Neural cell (in vitro differentiated cells): ENCODE measurements around the gene AGFG2. TPM values are rescaled to one million over a fixed set of nuclear protein-coding genes. Genes with fewer than 3 reads are reported as not detected.

Experiments used
- H2AFZ ChIP-seq: fragments of 200-600, 300-800 bp; sonication (generic), shearing (Covaris generic); 2 replicates; pipeline ENCODE4 v1.6.0; 2014; ENCODE audit warnings: low read depth, mild to moderate bottlenecking, antibody characterized with exemption, low read length, moderate library complexity
- H3F3A ChIP-seq: fragments of 200-600 bp; shearing (Covaris generic); 2 replicates; pipeline ENCODE4 v1.6.1; 2016; ENCODE audit warnings: mild to moderate bottlenecking, moderate library complexity, mixed read lengths, antibody characterized with exemption, low read length; ENCODE audit not compliant: insufficient read depth, poor library complexity, severe bottlenecking
- H3K27ac ChIP-seq: fragments of 200-600, 300-800 bp; sonication (generic), shearing (Covaris generic); 2 replicates; pipeline ENCODE4 v1.5.1; 2014; ENCODE audit warnings: mild to moderate bottlenecking, low read length, moderate library complexity
- H3K27me3 ChIP-seq: fragments of 300-800, 200-600 bp; sonication (generic), shearing (Covaris generic); 2 replicates; pipeline ENCODE4 v1.6.0; 2014; ENCODE audit warnings: mild to moderate bottlenecking, low read depth, low read length, moderate library complexity; ENCODE audit not compliant: insufficient read depth
- H3K36me3 ChIP-seq: fragments of 300-800, 200-600 bp; sonication (generic), shearing (Covaris generic); 2 replicates; pipeline ENCODE4 v1.5.1; 2014; ENCODE audit warnings: mild to moderate bottlenecking, antibody characterized with exemption, low read length, moderate library complexity; ENCODE audit not compliant: insufficient read depth
- H3K4me2 ChIP-seq: fragments of 300-800, 200-600 bp; sonication (generic), shearing (Covaris generic); 2 replicates; pipeline ENCODE4 v1.6.0; 2014; ENCODE audit warnings: mild to moderate bottlenecking, low read length
- H3K4me3 ChIP-seq: fragments of 300-800, 200-600 bp; sonication (generic), shearing (Covaris generic); 2 replicates; pipeline ENCODE4 v1.5.1; 2014; ENCODE audit warnings: mild to moderate bottlenecking, low read length, moderate library complexity
- H3K79me2 ChIP-seq: fragments of 200-600 bp; shearing (Covaris generic); replicated peaks from 2 replicates; pipeline ENCODE4 v1.6.0; 2014; ENCODE audit warnings: mild to moderate bottlenecking, low read length, moderate library complexity; ENCODE audit not compliant: insufficient read depth
- H3K9ac ChIP-seq: fragments of 300-800, 200-600 bp; sonication (generic), shearing (Covaris generic); 2 replicates; pipeline ENCODE4 v1.6.1; 2016; ENCODE audit warnings: mild to moderate bottlenecking, low read length, mixed read lengths
- H3K9me2 ChIP-seq: fragments of 200-600 bp; shearing (Covaris generic); 2 replicates; pipeline ENCODE4 v1.6.1; 2016; ENCODE audit warnings: mild to moderate bottlenecking, low read length, mixed read lengths; ENCODE audit not compliant: insufficient read depth
- H3K9me3 ChIP-seq: fragments of 200-600, 300-800 bp; sonication (generic), shearing (Covaris generic); 2 replicates; pipeline ENCODE4 v1.6.1; 2016; ENCODE audit warnings: mild to moderate bottlenecking, mixed run types, low read length, moderate library complexity, mixed read lengths
- H4K20me1 ChIP-seq: fragments of 200-600 bp; shearing (Covaris generic); 2 replicates; pipeline ENCODE4 v1.6.1; 2016; ENCODE audit warnings: mild to moderate bottlenecking, mixed run types; ENCODE audit not compliant: insufficient read depth
- EP300 ChIP-seq: fragments of 450-650 bp; conservative IDR thresholded peaks from 2 replicates; pipeline ENCODE4 v1.6.1; 2014; ENCODE audit warnings: antibody characterized with exemption, mild to moderate bottlenecking, moderate library complexity; ENCODE audit not compliant: poor library complexity, severe bottlenecking
- EZH2 ChIP-seq: fragments of 200-600, 300-800 bp; shearing (Covaris generic), sonication (generic); IDR thresholded peaks from 2 replicates; pipeline ENCODE4 v1.6.1; 2014; ENCODE audit warnings: antibody characterized with exemption, low read length, borderline replicate concordance, mild to moderate bottlenecking; ENCODE audit not compliant: insufficient read depth, poor library complexity, severe bottlenecking
- MXI1 ChIP-seq: fragments of 450-650 bp; conservative IDR thresholded peaks from 2 replicates; pipeline ENCODE4 v1.6.1; 2014; ENCODE audit warnings: antibody characterized with exemption, mild to moderate bottlenecking; ENCODE audit not compliant: poor library complexity, severe bottlenecking
- POLR2AphosphoS5 ChIP-seq: IDR thresholded peaks from 2 replicates; pipeline ENCODE4 v1.6.1; 2012
- RAD21 ChIP-seq: fragments of 450-650 bp; conservative IDR thresholded peaks from 2 replicates; pipeline ENCODE4 v1.6.1; 2014; ENCODE audit warnings: antibody characterized with exemption, mild to moderate bottlenecking, moderate library complexity
- SMC3 ChIP-seq: fragments of 450-650 bp; conservative IDR thresholded peaks from 2 replicates; pipeline ENCODE4 v1.6.1; 2014; ENCODE audit warnings: antibody characterized with exemption, mild to moderate bottlenecking, moderate library complexity; ENCODE audit not compliant: poor library complexity
- TAF1 ChIP-seq: IDR thresholded peaks from 2 replicates; pipeline ENCODE4 v1.6.1; 2012; ENCODE audit warnings: low read depth
- polyA plus RNA-seq: library from polyadenylated mRNA; depleted of rRNA; stranded (reverse); fragments of >200 nt; gene quantifications from 2 replicates; pipeline ENCODE4 v1.2.3, GENCODE V29; 2014
- TF ChIP-seq, protein P1 (sequence below): fragments of 450-650 bp; IDR thresholded peaks from 2 replicates; pipeline ENCODE4 v1.5.1; 2014; ENCODE audit warnings: antibody characterized with exemption, mild to moderate bottlenecking, moderate library complexity; ENCODE audit not compliant: poor library complexity, severe bottlenecking
- TF ChIP-seq, protein P2 (sequence below): IDR thresholded peaks from 2 replicates; pipeline ENCODE4 v1.6.1; 2012; ENCODE audit warnings: borderline replicate concordance

AGFG2 gene
- polyA plus RNA-seq, 1 donor from 2014 or later = 3.4 TPM

DNA sequence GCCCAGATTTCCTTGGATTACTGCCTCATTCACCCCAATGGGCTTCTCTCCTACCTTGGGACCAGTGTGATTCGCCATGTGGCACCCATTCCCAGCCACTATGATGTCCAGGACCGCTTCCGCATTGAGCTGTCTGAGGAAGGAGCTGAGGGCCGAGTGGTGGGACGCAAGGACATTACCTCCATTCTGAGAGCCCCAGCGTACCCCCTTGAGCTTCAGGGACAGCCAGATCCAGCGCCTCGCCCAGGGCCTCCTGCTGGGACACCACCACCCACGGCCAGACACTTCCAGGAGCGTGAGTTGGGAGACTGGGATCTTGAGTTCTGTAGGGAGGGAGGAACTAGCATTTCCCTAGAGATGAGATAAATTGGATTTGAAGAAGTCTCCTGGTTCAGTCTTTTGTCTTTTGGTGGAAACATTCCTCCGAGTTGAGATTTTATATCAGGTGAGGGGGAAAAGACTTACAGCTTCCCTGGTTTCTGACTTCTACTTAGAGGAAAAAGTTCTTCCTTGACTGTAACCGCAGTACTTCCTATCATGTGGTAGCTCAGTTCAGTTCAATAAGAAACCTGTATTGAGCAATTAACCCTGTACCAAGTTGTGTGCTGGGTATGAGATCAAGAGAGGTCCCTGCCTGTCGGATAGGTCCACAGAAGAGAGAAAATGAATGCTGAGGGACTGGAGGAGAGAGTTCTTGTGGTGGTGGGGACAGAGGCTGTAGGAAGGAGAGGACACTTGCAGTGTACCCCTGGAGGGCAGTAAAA lies 74.6 kb downstream of the AGFG2 start:
- peak overlapping the region; percentile 72 for H3K4me2 ChIP-seq
- peak overlapping the region; percentile 96 for H3K4me3 ChIP-seq
- TF ChIP-seq RAD21 (no peak), MXI1 (no peak), TAF1 (no peak), EZH2 (no peak), EP300 (no peak), SMC3 (no peak)
- TF ChIP-seq, protein P1, sequence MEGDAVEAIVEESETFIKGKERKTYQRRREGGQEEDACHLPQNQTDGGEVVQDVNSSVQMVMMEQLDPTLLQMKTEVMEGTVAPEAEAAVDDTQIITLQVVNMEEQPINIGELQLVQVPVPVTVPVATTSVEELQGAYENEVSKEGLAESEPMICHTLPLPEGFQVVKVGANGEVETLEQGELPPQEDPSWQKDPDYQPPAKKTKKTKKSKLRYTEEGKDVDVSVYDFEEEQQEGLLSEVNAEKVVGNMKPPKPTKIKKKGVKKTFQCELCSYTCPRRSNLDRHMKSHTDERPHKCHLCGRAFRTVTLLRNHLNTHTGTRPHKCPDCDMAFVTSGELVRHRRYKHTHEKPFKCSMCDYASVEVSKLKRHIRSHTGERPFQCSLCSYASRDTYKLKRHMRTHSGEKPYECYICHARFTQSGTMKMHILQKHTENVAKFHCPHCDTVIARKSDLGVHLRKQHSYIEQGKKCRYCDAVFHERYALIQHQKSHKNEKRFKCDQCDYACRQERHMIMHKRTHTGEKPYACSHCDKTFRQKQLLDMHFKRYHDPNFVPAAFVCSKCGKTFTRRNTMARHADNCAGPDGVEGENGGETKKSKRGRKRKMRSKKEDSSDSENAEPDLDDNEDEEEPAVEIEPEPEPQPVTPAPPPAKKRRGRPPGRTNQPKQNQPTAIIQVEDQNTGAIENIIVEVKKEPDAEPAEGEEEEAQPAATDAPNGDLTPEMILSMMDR = no peak
- TF ChIP-seq, protein P2, sequence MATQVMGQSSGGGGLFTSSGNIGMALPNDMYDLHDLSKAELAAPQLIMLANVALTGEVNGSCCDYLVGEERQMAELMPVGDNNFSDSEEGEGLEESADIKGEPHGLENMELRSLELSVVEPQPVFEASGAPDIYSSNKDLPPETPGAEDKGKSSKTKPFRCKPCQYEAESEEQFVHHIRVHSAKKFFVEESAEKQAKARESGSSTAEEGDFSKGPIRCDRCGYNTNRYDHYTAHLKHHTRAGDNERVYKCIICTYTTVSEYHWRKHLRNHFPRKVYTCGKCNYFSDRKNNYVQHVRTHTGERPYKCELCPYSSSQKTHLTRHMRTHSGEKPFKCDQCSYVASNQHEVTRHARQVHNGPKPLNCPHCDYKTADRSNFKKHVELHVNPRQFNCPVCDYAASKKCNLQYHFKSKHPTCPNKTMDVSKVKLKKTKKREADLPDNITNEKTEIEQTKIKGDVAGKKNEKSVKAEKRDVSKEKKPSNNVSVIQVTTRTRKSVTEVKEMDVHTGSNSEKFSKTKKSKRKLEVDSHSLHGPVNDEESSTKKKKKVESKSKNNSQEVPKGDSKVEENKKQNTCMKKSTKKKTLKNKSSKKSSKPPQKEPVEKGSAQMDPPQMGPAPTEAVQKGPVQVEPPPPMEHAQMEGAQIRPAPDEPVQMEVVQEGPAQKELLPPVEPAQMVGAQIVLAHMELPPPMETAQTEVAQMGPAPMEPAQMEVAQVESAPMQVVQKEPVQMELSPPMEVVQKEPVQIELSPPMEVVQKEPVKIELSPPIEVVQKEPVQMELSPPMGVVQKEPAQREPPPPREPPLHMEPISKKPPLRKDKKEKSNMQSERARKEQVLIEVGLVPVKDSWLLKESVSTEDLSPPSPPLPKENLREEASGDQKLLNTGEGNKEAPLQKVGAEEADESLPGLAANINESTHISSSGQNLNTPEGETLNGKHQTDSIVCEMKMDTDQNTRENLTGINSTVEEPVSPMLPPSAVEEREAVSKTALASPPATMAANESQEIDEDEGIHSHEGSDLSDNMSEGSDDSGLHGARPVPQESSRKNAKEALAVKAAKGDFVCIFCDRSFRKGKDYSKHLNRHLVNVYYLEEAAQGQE = no peak
- no peaks in the 10 kb centered on the region for H3K9me3 ChIP-seq
- H2AFZ ChIP-seq = no peak overlapping the region
- no peaks in the 10 kb centered on the region for H3K36me3 ChIP-seq
- peaks cover 4% of the 10 kb centered on the region for H3K79me2 ChIP-seq
- H3K27ac ChIP-seq = no peak overlapping the region
- no peaks in the 10 kb centered on the region for H3K27me3 ChIP-seq
- H4K20me1 ChIP-seq = no peaks in the 10 kb centered on the region
- no peaks in the 10 kb centered on the region for H3F3A ChIP-seq
- no peaks in the 10 kb centered on the region for H3K9me2 ChIP-seq
- H3K9ac ChIP-seq = peak overlapping the region; percentile 89

DNA sequence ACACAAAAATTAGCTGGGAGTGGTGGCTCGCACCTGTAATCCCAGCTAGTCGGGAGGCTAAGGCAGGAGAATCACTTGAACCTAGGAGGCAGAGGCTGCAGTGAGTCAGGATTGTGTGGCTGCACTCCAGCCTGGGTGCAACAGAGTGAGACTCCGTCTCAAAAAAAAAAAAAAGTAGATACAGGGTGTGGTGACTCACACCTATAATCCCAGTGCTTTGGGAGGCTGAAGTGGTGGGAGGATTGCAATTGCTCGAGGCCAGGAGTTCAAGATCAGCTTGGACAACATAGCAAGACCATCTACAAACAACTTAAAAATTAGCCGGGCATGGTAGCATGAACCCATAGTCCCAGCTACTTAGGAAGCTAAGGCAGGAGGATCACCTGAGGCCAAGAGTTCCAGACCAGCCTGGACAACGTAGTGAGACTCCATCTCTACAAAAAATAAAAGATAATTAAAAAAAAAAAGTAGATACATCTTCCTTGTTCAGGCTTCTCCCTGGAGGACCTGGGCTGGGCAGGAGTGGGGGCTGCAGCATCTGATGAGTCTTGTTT lies 75.4 kb downstream of the AGFG2 start:
- H3K27ac ChIP-seq = no peak overlapping the region
- H3K79me2 ChIP-seq = peaks cover 4% of the 10 kb centered on the region
- H3K9ac ChIP-seq = no peak overlapping the region
- H3K4me2 ChIP-seq = no peak overlapping the region
- no peaks in the 10 kb centered on the region for H3K27me3 ChIP-seq
- no peak overlapping the region for H3K4me3 ChIP-seq
- no peaks in the 10 kb centered on the region for H3K9me3 ChIP-seq
- H3K9me2 ChIP-seq = no peaks in the 10 kb centered on the region
- H3F3A ChIP-seq = no peaks in the 10 kb centered on the region
- TF ChIP-seq EP300 = no peak
- TF ChIP-seq POLR2AphosphoS5 = no peak
- TF ChIP-seq RAD21 = no peak
- no peak for TF ChIP-seq TAF1
- TF ChIP-seq EZH2 = no peak
- TF ChIP-seq, protein P2 = no peak
- TF ChIP-seq SMC3 = no peak
- TF ChIP-seq, protein P1 = no peak
- no peak for TF ChIP-seq MXI1
- H2AFZ ChIP-seq = no peak overlapping the region
- no peaks in the 10 kb centered on the region for H3K36me3 ChIP-seq
- no peaks in the 10 kb centered on the region for H4K20me1 ChIP-seq
